ENCODE results near the gene NYNRIN. TPM values are rescaled to one million over a fixed set of nuclear protein-coding genes. Genes with fewer than 3 reads are reported as not detected.

NYNRIN gene
- total and polyA plus RNA-seq, 2 donors (not counting 3 experiments of a cell fraction or from before 2014, with no cell fraction given): 37.2 to 42.8 TPM

GRCh38 chr14:24434036-24434435, 35.2 kb downstream of the NYNRIN start:
- Histone ChIP-seq H2AFZ (ENCODE audit: low read depth, low read length) (no peak overlapping the region), H3K9ac (replicated peaks; ENCODE audit: extremely low read depth, insufficient read depth, low read length) (no peak overlapping the region), H3K4me3 (replicated peaks in 1 of 3; ENCODE audit: insufficient read depth in 1 of 3, low read depth in 1 of 3, low read length in 3 of 3) (no peak overlapping the region), H3K9me3 (replicated peaks; ENCODE audit: control insufficient read depth, insufficient read depth, low read length) (no peaks in the 10 kb centered on the region), H3K4me2 (ENCODE audit: insufficient read depth, low read length) (no peak overlapping the region), H3K27ac (ENCODE audit: insufficient read depth, low read depth, low read length) (no peak overlapping the region), H3K27me3 (ENCODE audit: control insufficient read depth in 2 of 2, insufficient read depth in 2 of 2, low read length in 2 of 2) (no peaks in the 10 kb centered on the region), H4K20me1 (replicated peaks; ENCODE audit: control insufficient read depth, extremely low read depth, insufficient read depth, low read length) (no peaks in the 10 kb centered on the region), H3K9me1 (replicated peaks; ENCODE audit: control insufficient read depth, extremely low read depth, insufficient read depth, low read length) (no peaks in the 10 kb centered on the region), H3K36me3 (ENCODE audit: control insufficient read depth in 2 of 2, extremely low read depth in 1 of 2, insufficient read depth in 2 of 2, low read length in 2 of 2) (peaks cover 13 to 31% of the 10 kb centered on the region in 2 experiments), H3K4me1 (ENCODE audit: control insufficient read depth, extremely low read depth, insufficient read depth, low read length) (peaks cover 55% of the 10 kb centered on the region), H3K79me2 (ENCODE audit: control insufficient read depth, insufficient read depth, low read length) (peaks cover 23% of the 10 kb centered on the region)
- no peak for FAIRE-seq
- dilution Hi-C loops (cut with MboI; ENCODE audit: extremely low pct_ligation_motif_present, low sequenced_read_pairs): no loop called here
- BruUV-seq (replicated peaks): no TSS peak
- CTCF ChIA-PET: interaction anchor here (5.4 to 10.2 kb wide), 2 partner anchors 68 to 103 kb away, joined by 254 to 811 read pairs; partner anchors contain the start of genes ADCY4 and RIPK3
- no peak for TF ChIP-seq JUN (IDR thresholded peaks at IDR 0.05; ENCODE audit: borderline replicate concordance, insufficient read depth, insufficient read length, low read depth)
- TF ChIP-seq, protein P1, sequence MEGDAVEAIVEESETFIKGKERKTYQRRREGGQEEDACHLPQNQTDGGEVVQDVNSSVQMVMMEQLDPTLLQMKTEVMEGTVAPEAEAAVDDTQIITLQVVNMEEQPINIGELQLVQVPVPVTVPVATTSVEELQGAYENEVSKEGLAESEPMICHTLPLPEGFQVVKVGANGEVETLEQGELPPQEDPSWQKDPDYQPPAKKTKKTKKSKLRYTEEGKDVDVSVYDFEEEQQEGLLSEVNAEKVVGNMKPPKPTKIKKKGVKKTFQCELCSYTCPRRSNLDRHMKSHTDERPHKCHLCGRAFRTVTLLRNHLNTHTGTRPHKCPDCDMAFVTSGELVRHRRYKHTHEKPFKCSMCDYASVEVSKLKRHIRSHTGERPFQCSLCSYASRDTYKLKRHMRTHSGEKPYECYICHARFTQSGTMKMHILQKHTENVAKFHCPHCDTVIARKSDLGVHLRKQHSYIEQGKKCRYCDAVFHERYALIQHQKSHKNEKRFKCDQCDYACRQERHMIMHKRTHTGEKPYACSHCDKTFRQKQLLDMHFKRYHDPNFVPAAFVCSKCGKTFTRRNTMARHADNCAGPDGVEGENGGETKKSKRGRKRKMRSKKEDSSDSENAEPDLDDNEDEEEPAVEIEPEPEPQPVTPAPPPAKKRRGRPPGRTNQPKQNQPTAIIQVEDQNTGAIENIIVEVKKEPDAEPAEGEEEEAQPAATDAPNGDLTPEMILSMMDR (IDR thresholded peaks at IDR 0.05; ENCODE audit: extremely low read depth in 1 of 2, insufficient read depth in 1 of 2, low read depth in 1 of 2, low read length in 2 of 2): no peak
- TF ChIP-seq POLR2A (IDR thresholded peaks at IDR 0.05; ENCODE audit: low read depth, low read length): no peak
- TF ChIP-seq POLR2AphosphoS5 (IDR thresholded peaks at IDR 0.05; ENCODE audit: insufficient read depth, low read depth, low read length): no peak
- no peak for TF ChIP-seq MYC (IDR thresholded peaks at IDR 0.05; ENCODE audit: low read depth, low read length)
- intact Hi-C loops (cut with micrococcal nuclease): loop anchor here (5.0 kb wide), 1 partner anchor 287 kb away; the partner anchor contains the start of genes PSME2 and RNF31
- POLR2A ChIA-PET: no interaction called here
- DNase-seq (ENCODE audit: low read depth, low spot score): no peak

- CTCF ChIA-PET: interaction anchor here (1.3 to 10.2 kb wide), 3 partner anchors 69 to 104 kb away, joined by 3 to 811 read pairs (median 254); partner anchors contain the start of genes ADCY4 and RIPK3
- DNase-seq (ENCODE audit: low read depth, low spot score): no peak
- Histone ChIP-seq H3K9me1 (replicated peaks; ENCODE audit: control insufficient read depth, extremely low read depth, insufficient read depth, low read length) (no peaks in the 10 kb centered on the region), H3K36me3 (ENCODE audit: control insufficient read depth in 2 of 2, extremely low read depth in 1 of 2, insufficient read depth in 2 of 2, low read length in 2 of 2) (peaks cover 13 to 35% of the 10 kb centered on the region in 2 experiments), H3K9me3 (replicated peaks; ENCODE audit: control insufficient read depth, insufficient read depth, low read length) (no peaks in the 10 kb centered on the region), H3K27me3 (ENCODE audit: control insufficient read depth in 2 of 2, insufficient read depth in 2 of 2, low read length in 2 of 2) (no peaks in the 10 kb centered on the region), H3K4me1 (ENCODE audit: control insufficient read depth, extremely low read depth, insufficient read depth, low read length) (peaks cover 49% of the 10 kb centered on the region), H2AFZ (ENCODE audit: low read depth, low read length) (no peak overlapping the region), H3K9ac (replicated peaks; ENCODE audit: extremely low read depth, insufficient read depth, low read length) (no peak overlapping the region), H3K4me3 (replicated peaks in 1 of 3; ENCODE audit: insufficient read depth in 1 of 3, low read depth in 1 of 3, low read length in 3 of 3) (no peak overlapping the region), H3K4me2 (ENCODE audit: insufficient read depth, low read length) (no peak overlapping the region), H3K27ac (ENCODE audit: insufficient read depth, low read depth, low read length) (no peak overlapping the region), H4K20me1 (replicated peaks; ENCODE audit: control insufficient read depth, extremely low read depth, insufficient read depth, low read length) (no peaks in the 10 kb centered on the region), H3K79me2 (ENCODE audit: control insufficient read depth, insufficient read depth, low read length) (peaks cover 23% of the 10 kb centered on the region)
- POLR2A ChIA-PET: no interaction called here
- BruUV-seq (replicated peaks): no TSS peak
- dilution Hi-C loops (cut with MboI; ENCODE audit: extremely low pct_ligation_motif_present, low sequenced_read_pairs) (no loop called here), intact Hi-C loops (cut with micrococcal nuclease) (loop anchor here (5.0 kb wide), 1 partner anchor 287 kb away; the partner anchor contains the start of genes PSME2 and RNF31)
- TF ChIP-seq FOS (IDR thresholded peaks at IDR 0.05; ENCODE audit: borderline replicate concordance, insufficient read depth, low read length): no peak
- no peak for TF ChIP-seq GATA2 (IDR thresholded peaks at IDR 0.05; ENCODE audit: insufficient read depth, insufficient read length, low read depth, low read length)
- TF ChIP-seq, protein P2, sequence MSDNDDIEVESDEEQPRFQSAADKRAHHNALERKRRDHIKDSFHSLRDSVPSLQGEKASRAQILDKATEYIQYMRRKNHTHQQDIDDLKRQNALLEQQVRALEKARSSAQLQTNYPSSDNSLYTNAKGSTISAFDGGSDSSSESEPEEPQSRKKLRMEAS (IDR thresholded peaks at IDR 0.05; ENCODE audit: insufficient read depth, insufficient read length): no peak
- no peak for TF ChIP-seq MYC (IDR thresholded peaks at IDR 0.05; ENCODE audit: low read depth, low read length)
- no peak for TF ChIP-seq JUN (IDR thresholded peaks at IDR 0.05; ENCODE audit: borderline replicate concordance, insufficient read depth, insufficient read length, low read depth)
- TF ChIP-seq EZH2 (IDR thresholded peaks at IDR 0.05; ENCODE audit: borderline replicate concordance, low read depth, low read length, severe bottlenecking): no peak
- no peak for TF ChIP-seq POLR2AphosphoS5 (IDR thresholded peaks at IDR 0.05; ENCODE audit: insufficient read depth, low read depth, low read length)
- TF ChIP-seq, protein P1 (IDR thresholded peaks at IDR 0.05; ENCODE audit: extremely low read depth in 1 of 2, insufficient read depth in 1 of 2, low read depth in 1 of 2, low read length in 2 of 2): no peak
- TF ChIP-seq POLR2A (IDR thresholded peaks at IDR 0.05; ENCODE audit: low read depth, low read length): no peak
- FAIRE-seq: no peak
These were observed 35.9 kb downstream of the NYNRIN start for GRCh38 chr14:24434676-24435075.

All from endothelial cell of umbilical vein (primary cell).